HCT116 (cell line): ENCODE results near the gene VPS11. TPM values are rescaled to one million over a fixed set of nuclear protein-coding genes. Genes with fewer than 3 reads are reported as not detected.

ENCODE experiments used
- ATAC-seq: fragments of 200-7000 bp; cut with Tn5 transposase; 2 replicates; pipeline ENCODE4 v1.9.1; 2020; ENCODE audit warnings: mild to moderate bottlenecking, moderate library complexity
- BruUV-seq: library from RNA; stranded (reverse); fragments of 400-500 nt; replicated peaks from 2 replicates; lab custom pipeline; 2021; lab: Mats Ljungman, UMichigan
- CTCF ChIA-PET: fragments of 300-600 bp; sonication (Branson Sonifier 250); formaldehyde crosslinking; loops from one replicate; lab custom pipeline; 2021; ENCODE audit warnings: antibody characterized with exemption; lab: Charles Lee
- POLR2A ChIA-PET: fragments of 300-600, 350-600 bp; sonication (Branson Sonifier 250); formaldehyde crosslinking; loops from one replicate; lab custom pipeline; 2021; ENCODE audit warnings: antibody characterized with exemption; lab: Charles Lee
- RAD21 ChIA-PET, 2 experiments: fragments of 300-600 bp; sonication (Branson Sonifier 250); formaldehyde crosslinking; loops; one replicate each; lab custom pipeline; 2023; ENCODE audit warnings: low total read pairs in 2 of 2; ENCODE audit not compliant: uncharacterized antibody in 2 of 2, unreplicated experiment in 2 of 2, low non-redundant PET in 1 of 2; lab: Charles Lee
- DNase-seq: peaks from one replicate; pipeline ENCODE4 v3.0.0-alpha.2; 2010; ENCODE audit warnings: low read depth, low spot score
- H2AFZ ChIP-seq: fragments of 200-600 bp; shearing (Covaris generic), sonication (generic); 2 replicates; pipeline ENCODE4 v1.6.1; 2017; ENCODE audit warnings: low read depth, mixed run types, mixed read lengths, antibody characterized with exemption, low read length; ENCODE audit not compliant: poor library complexity, severe bottlenecking
- H3K27ac ChIP-seq: 2 replicates; pipeline ENCODE4 v1.5.1; 2012; ENCODE audit warnings: low read depth, low read length
- H3K27me3 ChIP-seq: fragments of 200-600 bp; sonication (generic); 2 replicates; pipeline ENCODE4 v1.6.1; 2016; ENCODE audit warnings: mixed run types, low read length, mixed read lengths; ENCODE audit not compliant: insufficient read depth
- H3K36me3 ChIP-seq, 2 experiments: fragments of 200-500 bp in 1 of 2; fragments of 200-600 bp in 1 of 2; sonication (Bioruptor generic) in 1 of 2; sonication (generic) in 1 of 2; 2 replicates each; pipeline versions ENCODE4 v1.5.1 to v1.6.1; 2014 to 2016; ENCODE audit warnings: low read length in 2 of 2, inconsistent platforms in 1 of 2, mixed read lengths in 1 of 2, mixed run types in 1 of 2; ENCODE audit not compliant: insufficient read depth in 2 of 2, control insufficient read depth in 1 of 2
- H3K4me1 ChIP-seq, 2 experiments: fragments of 200-600 bp in 1 of 2; sonication (generic) in 1 of 2; 2 replicates each; pipeline versions ENCODE4 v1.5.1 to v1.6.1; 2012 to 2017; ENCODE audit warnings: low read length in 2 of 2, inconsistent platforms in 1 of 2, mild to moderate bottlenecking in 1 of 2, mixed read lengths in 1 of 2, mixed run types in 1 of 2, moderate library complexity in 1 of 2; ENCODE audit not compliant: insufficient read depth in 2 of 2, control insufficient read depth in 1 of 2
- H3K4me2 ChIP-seq: fragments of 200-600 bp; sonication (generic); 2 replicates; pipeline ENCODE4 v1.6.1; 2017; ENCODE audit warnings: mixed run types, low read length, mixed read lengths
- H3K4me3 ChIP-seq, 2 experiments: fragments of 200-600 bp in 1 of 2; sonication (generic) in 1 of 2; replicated peaks in 1 of 2; 2 replicates each; pipeline ENCODE4 v1.5.1; 2011 to 2016; ENCODE audit warnings: low read length in 2 of 2, control low read depth in 1 of 2, low read depth in 1 of 2, mild to moderate bottlenecking in 1 of 2, mixed read lengths in 1 of 2, mixed run types in 1 of 2
- H3K79me2 ChIP-seq: fragments of 200-600 bp; sonication (generic); 2 replicates; pipeline ENCODE4 v1.6.1; 2017; ENCODE audit warnings: mild to moderate bottlenecking, mixed run types, low read length, moderate library complexity, mixed read lengths; ENCODE audit not compliant: insufficient read depth
- H3K9ac ChIP-seq: fragments of 200-600 bp; sonication (generic); 2 replicates; pipeline ENCODE4 v1.6.1; 2016; ENCODE audit warnings: low read length, mixed read lengths
- H3K9me2 ChIP-seq: fragments of 200-600 bp; sonication (generic), shearing (Covaris generic); 2 replicates; pipeline ENCODE4 v1.6.1; 2017; ENCODE audit warnings: mixed run types, mild to moderate bottlenecking, moderate library complexity; ENCODE audit not compliant: insufficient read depth
- H3K9me3 ChIP-seq, 2 experiments: fragments of 200-500 bp in 1 of 2; fragments of 200-600 bp in 1 of 2; sonication (Bioruptor generic) in 1 of 2; sonication (generic) in 1 of 2; 2 replicates each; pipeline ENCODE4 v1.6.1; 2014 to 2017; ENCODE audit warnings: low read length in 2 of 2, mixed read lengths in 2 of 2, inconsistent platforms in 1 of 2, low read depth in 1 of 2, mild to moderate bottlenecking in 1 of 2, mixed run types in 1 of 2, moderate library complexity in 1 of 2; ENCODE audit not compliant: control insufficient read depth in 1 of 2, insufficient read depth in 1 of 2
- H4K20me1 ChIP-seq: fragments of 200-600 bp; sonication (generic), shearing (Covaris generic); 2 replicates; pipeline ENCODE4 v1.6.1; 2017; ENCODE audit warnings: mixed run types, mild to moderate bottlenecking, moderate library complexity; ENCODE audit not compliant: insufficient read depth
- CBX3 ChIP-seq: IDR thresholded peaks from 2 replicates; pipeline ENCODE4 v1.6.1; 2012; ENCODE audit warnings: low read depth
- CEBPB ChIP-seq: IDR thresholded peaks from 2 replicates; pipeline ENCODE4 v1.6.1; 2012; ENCODE audit warnings: low read depth
- CTCF ChIP-seq, 3 experiments: fragments of 200-600 bp in 1 of 3; sonication (generic) in 1 of 3; IDR thresholded peaks in 2 of 3; conservative IDR thresholded peaks in 1 of 3; 2 replicates each; pipeline ENCODE4 v1.5.1; 2012 to 2017; ENCODE audit warnings: low read depth in 2 of 3, low read length in 2 of 3, antibody characterized with exemption in 1 of 3, borderline replicate concordance in 1 of 3, control low read depth in 1 of 3, mild to moderate bottlenecking in 1 of 3, mixed read lengths in 1 of 3, mixed run types in 1 of 3, moderate library complexity in 1 of 3; ENCODE audit not compliant: insufficient read depth in 1 of 3
- EGR1 ChIP-seq: IDR thresholded peaks from 2 replicates; pipeline ENCODE4 v1.6.1; 2012; ENCODE audit warnings: low read depth
- ELF1 ChIP-seq: IDR thresholded peaks from 2 replicates; pipeline ENCODE4 v1.6.1; 2012; ENCODE audit warnings: low read depth, borderline replicate concordance
- EZH2 ChIP-seq: fragments of 200-600 bp; sonication (generic); IDR thresholded peaks from 2 replicates; pipeline ENCODE4 v1.6.1; 2017; ENCODE audit warnings: antibody characterized with exemption, mixed run types
- EZH2phosphoT487 ChIP-seq: fragments of 200-600 bp; IDR thresholded peaks from 2 replicates; pipeline ENCODE4 v1.6.1; 2018; ENCODE audit warnings: antibody characterized with exemption, borderline replicate concordance
- FOSL1 ChIP-seq: IDR thresholded peaks from 2 replicates; pipeline ENCODE4 v1.6.1; 2012; ENCODE audit warnings: low read depth
- JUND ChIP-seq: IDR thresholded peaks from 2 replicates; pipeline ENCODE4 v1.6.1; 2012
- POLR2A ChIP-seq: IDR thresholded peaks from 2 replicates; pipeline ENCODE4 v1.7.0; 2011; ENCODE audit warnings: borderline replicate concordance; ENCODE audit not compliant: insufficient read depth, insufficient read length; ENCODE audit errors: extremely low read depth
- POLR2AphosphoS5 ChIP-seq: IDR thresholded peaks from 2 replicates; pipeline ENCODE4 v1.6.1; 2011; ENCODE audit warnings: mild to moderate bottlenecking, low read depth, low read length, moderate library complexity
- REST ChIP-seq: IDR thresholded peaks from 2 replicates; pipeline ENCODE4 v1.6.1; 2012; ENCODE audit warnings: low read depth
- SIN3A ChIP-seq: IDR thresholded peaks from 2 replicates; pipeline ENCODE4 v1.6.1; 2012; ENCODE audit warnings: low read depth
- SRF ChIP-seq: IDR thresholded peaks from 2 replicates; pipeline ENCODE4 v1.6.1; 2012; ENCODE audit warnings: low read depth
- TCF7L2 ChIP-seq: IDR thresholded peaks from 2 replicates; pipeline ENCODE4 v1.7.0; 2011; ENCODE audit warnings: borderline replicate concordance, inconsistent platforms; ENCODE audit not compliant: insufficient read depth, insufficient read length; ENCODE audit errors: extremely low read depth
- YY1 ChIP-seq: IDR thresholded peaks from 2 replicates; pipeline ENCODE4 v1.6.1; 2011; ENCODE audit warnings: low read length, low read depth, moderate library complexity, mild to moderate bottlenecking; ENCODE audit not compliant: insufficient replicate concordance; ENCODE audit errors: extremely low read depth
- ZBTB33 ChIP-seq: IDR thresholded peaks from 2 replicates; pipeline ENCODE4 v1.6.1; 2011; ENCODE audit warnings: mild to moderate bottlenecking, low read length, moderate library complexity; ENCODE audit not compliant: insufficient replicate concordance; ENCODE audit errors: extremely low read depth
- ZFX ChIP-seq: fragments of 450-650 bp; IDR thresholded peaks from 2 replicates; pipeline ENCODE4 v1.6.1; 2017
- ZNF274 ChIP-seq: fragments of 200-500 bp; sonication (Bioruptor generic); IDR thresholded peaks from 2 replicates; pipeline ENCODE4 v1.6.1; 2014; ENCODE audit warnings: mild to moderate bottlenecking, low read depth, low read length, inconsistent platforms
- intact Hi-C: fragments of 100-400 bp; cut with micrococcal nuclease; formaldehyde crosslinking; loops from 2 replicates; pipeline ENCODE4 v1.10.0; 2022
- total RNA-seq: library from RNA; stranded (reverse); gene quantifications from one replicate; pipeline ENCODE4 v1.2.1, GENCODE V29; 2021; ENCODE audit not compliant: unreplicated experiment
- TF ChIP-seq, protein P1 (sequence below): IDR thresholded peaks from 2 replicates; pipeline ENCODE4 v1.6.1; 2012

VPS11 gene
- total RNA-seq, 1 experiment from 2014 or later = 20.4 TPM

DNA sequence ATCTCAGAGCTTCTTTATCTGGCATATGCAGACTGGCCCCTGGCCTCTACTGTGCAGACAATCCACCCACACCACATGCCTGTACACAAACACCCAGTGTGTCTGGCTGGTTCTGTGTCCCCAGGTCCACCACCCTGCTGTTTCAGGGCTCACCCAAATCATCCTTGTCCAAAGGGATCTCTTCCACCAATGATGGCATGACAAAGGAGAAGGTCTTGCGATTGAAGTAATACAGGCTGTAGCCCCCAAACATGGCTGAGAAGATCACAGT lies 38.6 kb upstream of the VPS11 start:
- Histone ChIP-seq H2AFZ (no peak overlapping the region), H4K20me1 (no peaks in the 10 kb centered on the region), H3K9me3 (no peaks in the 10 kb centered on the region), H3K27ac (peak overlapping the region; percentile 89; the same call in 1 of the 2 replicates), H3K9me2 (no peaks in the 10 kb centered on the region), H3K79me2 (peaks cover 26% of the 10 kb centered on the region), H3K9ac (peak overlapping the region; percentile 97), H3K4me3 (no peak overlapping the region; a peak in 1 of 4 replicates), H3K4me2 (peak overlapping the region; percentile 99), H3K27me3 (no peaks in the 10 kb centered on the region), H3K4me1 (peaks cover 5 to 37% of the 10 kb centered on the region in 2 experiments; a peak in 3 of 4 replicates), H3K36me3 (peaks cover 14 to 20% of the 10 kb centered on the region in 2 experiments; a peak in 2 of 4 replicates)
- TF ChIP-seq REST (no peak), ZBTB33 (no peak), TCF7L2 (no peak), CEBPB (no peak), EZH2phosphoT487 (no peak), POLR2AphosphoS5 (no peak), YY1 (no peak), FOSL1 (no peak), POLR2A (no peak), CTCF (IDR thresholded peaks at IDR 0.05 in 2 of 3, conservative IDR thresholded peaks at IDR 0.05 in 1 of 3; ENCODE audit: borderline replicate concordance in 1 of 3, insufficient read depth in 1 of 3, low read depth in 2 of 3, low read length in 2 of 3) (no peak), SRF (no peak), JUND (no peak), ZNF274 (no peak), EZH2 (no peak), ELF1 (no peak), SIN3A (no peak), ZFX (no peak), CBX3 (no peak), EGR1 (no peak)
- TF ChIP-seq, protein P1, sequence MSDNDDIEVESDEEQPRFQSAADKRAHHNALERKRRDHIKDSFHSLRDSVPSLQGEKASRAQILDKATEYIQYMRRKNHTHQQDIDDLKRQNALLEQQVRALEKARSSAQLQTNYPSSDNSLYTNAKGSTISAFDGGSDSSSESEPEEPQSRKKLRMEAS = no peak
- intact Hi-C loops = no loop called here
- ATAC-seq (no peak), DNase-seq (no peak)
- POLR2A ChIA-PET = no interaction called here
- RAD21 ChIA-PET = no interaction called here
- no TSS peak for BruUV-seq
- CTCF ChIA-PET = no interaction called here
